Stomach smooth muscle (tissue), 2 donors: ENCODE data around the gene SF3B6.
"Not testable (repeated sequence)": the region's sequence is repeated elsewhere in the genome, so short reads cannot be mapped to it uniquely, and the experiment has no call there.

ENCODE experiments used
- H3K27ac ChIP-seq: one replicate; pipeline ENCODE4 v1.7.0; 2013; ENCODE audit warnings: mild to moderate bottlenecking, low read length, inconsistent platforms
- H3K27me3 ChIP-seq, 2 donors: one replicate each; pipeline ENCODE4 v1.7.0; 2013; ENCODE audit warnings: low read length in 2 of 2; ENCODE audit not compliant: insufficient read depth in 2 of 2, control insufficient read depth in 1 of 2
- H3K36me3 ChIP-seq, 2 donors: one replicate each; pipeline ENCODE4 v1.7.0; 2013; ENCODE audit warnings: low read length in 2 of 2; ENCODE audit not compliant: control insufficient read depth in 2 of 2, insufficient read depth in 2 of 2
- H3K4me1 ChIP-seq: one replicate; pipeline ENCODE4 v1.7.0; 2013; ENCODE audit warnings: low read length; ENCODE audit not compliant: control insufficient read depth, insufficient read depth
- H3K4me3 ChIP-seq, 2 donors: one replicate each; pipeline ENCODE4 v1.7.0; 2013; ENCODE audit warnings: low read length in 2 of 2
- H3K9ac ChIP-seq, 2 donors: one replicate each; pipeline ENCODE4 v1.7.0; 2013; ENCODE audit warnings: low read length in 2 of 2, mild to moderate bottlenecking in 1 of 2
- H3K9me3 ChIP-seq, 2 donors: one replicate each; pipeline ENCODE4 v1.7.0; 2013; ENCODE audit warnings: low read length in 2 of 2; ENCODE audit not compliant: control insufficient read depth in 2 of 2
- donor health status: healthy.
- donor health status: Pancreatic carcinoma.

Gene SF3B6

DNA sequence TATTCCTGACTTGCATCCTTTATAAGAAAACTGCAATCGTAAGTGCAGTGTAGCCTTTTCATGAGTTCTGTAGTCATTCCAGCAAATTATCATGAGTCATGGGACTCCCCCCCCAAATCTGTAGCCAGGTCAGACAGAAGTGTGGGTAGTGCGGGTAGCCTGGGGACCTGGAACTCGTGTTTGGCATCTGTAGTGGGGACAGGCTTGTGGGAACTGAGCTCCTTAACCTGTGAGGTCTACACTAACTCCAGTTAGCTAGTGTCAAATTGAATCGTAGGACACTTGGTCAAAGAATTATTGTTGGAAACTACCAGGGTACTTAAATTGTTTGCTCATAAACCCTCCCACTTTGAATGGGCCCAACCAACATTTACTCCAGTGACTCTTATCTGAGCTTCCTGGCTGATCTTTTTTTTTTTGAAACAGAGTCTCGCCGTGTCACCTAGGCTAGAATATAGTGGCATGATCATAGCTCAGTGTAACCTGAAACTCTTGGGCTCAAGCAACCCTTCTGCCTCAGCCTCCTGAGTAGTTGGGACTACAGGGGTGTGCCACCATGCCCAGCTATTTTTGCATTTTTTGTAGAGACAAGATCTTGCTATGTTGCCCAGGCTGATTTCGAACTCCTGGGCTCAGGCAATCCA is 34.7 kb upstream of the SF3B6 start:
- H3K9me3 ChIP-seq: no peaks in the 10 kb centered on the region
- H3K27me3 ChIP-seq: no peaks in the 10 kb centered on the region
- H3K4me1 ChIP-seq: no peaks in the 10 kb centered on the region
- no peak overlapping the region for H3K27ac ChIP-seq
- H3K4me3 ChIP-seq: no peak overlapping the region
- peaks cover 5 to 6% of the 10 kb centered on the region in 2 donors for H3K36me3 ChIP-seq
- H3K9ac ChIP-seq: no peak overlapping the region

DNA sequence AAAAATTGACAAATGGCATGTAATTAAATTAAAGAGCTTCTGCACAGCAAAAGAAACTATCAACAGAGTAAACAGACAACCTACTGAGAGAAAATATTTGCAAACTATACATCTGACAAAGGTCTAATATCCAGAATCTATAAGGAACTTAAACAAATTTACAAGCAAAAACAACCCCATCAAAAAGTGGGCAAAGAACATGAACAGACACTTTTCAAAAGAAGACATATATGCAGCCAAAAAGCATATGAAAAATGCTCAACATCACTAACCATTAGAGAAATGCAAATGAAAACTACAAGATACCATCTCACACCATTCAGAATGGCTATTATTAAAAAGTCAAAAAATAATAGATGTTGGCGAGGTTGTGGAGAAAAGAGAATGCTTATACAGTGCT is 33.3 kb upstream of the SF3B6 start:
- H3K9ac ChIP-seq, H3K4me1 ChIP-seq, H3K36me3 ChIP-seq, H3K9me3 ChIP-seq, H3K27ac ChIP-seq, H3K27me3 ChIP-seq, H3K4me3 ChIP-seq: not testable (repeated sequence)

DNA sequence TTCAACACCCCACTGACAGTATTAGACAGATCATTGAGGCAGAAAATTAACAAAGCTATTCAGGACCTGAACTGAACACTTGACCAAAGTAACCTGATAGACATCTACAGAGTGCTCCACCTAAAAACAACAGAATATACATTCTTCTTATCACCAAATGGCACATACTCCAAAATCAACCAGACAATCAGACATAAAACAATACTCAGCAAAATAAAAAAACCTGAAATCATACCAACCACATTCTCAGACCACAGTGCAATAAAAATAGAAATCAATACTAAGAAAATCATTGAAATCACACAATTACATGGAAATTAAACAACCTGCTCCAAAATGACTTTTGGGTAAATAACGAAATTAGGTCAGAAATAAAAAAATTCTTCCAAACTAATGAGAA is 31.2 kb upstream of the SF3B6 start:
- Histone ChIP-seq H3K9ac (no peak overlapping the region), H3K4me3 (no peak overlapping the region), H3K27ac (no peak overlapping the region), H3K4me1 (peaks cover 7% of the 10 kb centered on the region), H3K27me3 (no peaks in the 10 kb centered on the region), H3K36me3 (peaks cover 0 to 5% of the 10 kb centered on the region in 2 donors), H3K9me3 (no peaks in the 10 kb centered on the region)

DNA sequence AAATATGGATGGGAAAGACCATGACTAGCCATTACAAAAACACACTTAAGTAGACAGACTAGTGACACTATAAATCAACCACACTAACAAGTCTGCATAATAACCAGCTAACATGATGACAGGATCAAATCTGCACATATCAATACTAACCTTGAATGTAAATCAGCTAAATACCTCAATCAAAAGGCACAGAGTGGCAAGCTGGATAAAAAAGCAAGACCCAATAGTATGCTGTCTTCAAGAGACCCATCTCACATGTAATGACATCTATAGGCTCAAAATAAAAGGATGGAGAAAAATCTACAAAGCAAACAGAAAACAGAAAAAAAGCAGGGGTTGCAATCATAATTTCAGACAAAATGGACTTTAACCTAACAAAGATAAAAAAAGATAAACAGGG is 30.7 kb upstream of the SF3B6 start:
- Histone ChIP-seq H3K27ac (no peak overlapping the region), H3K36me3 (peaks cover 0 to 5% of the 10 kb centered on the region in 2 donors), H3K9ac (no peak overlapping the region), H3K4me3 (no peak overlapping the region), H3K9me3 (no peaks in the 10 kb centered on the region), H3K4me1 (peaks cover 7% of the 10 kb centered on the region), H3K27me3 (no peaks in the 10 kb centered on the region)

DNA sequence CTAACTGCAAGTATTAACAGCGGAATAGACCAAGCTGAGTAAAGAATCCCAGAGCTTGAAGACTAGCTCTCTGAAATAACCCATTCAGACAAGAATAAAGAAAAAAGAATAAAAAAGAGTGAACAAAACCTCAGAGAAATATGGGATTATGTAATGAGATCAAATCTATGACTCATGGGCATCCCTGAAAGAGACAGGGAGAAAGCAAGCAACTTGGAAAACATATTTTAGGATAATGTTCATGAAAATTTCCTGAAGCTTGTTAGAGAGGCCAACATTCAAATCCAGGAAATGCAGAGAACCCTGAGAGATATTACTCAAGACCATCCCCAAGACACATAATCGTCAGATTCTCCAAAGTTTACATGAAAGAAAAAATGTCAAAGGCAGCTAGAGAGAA is 29.7 kb upstream of the SF3B6 start:
- Histone ChIP-seq H3K9me3 (no peaks in the 10 kb centered on the region), H3K4me3 (no peak overlapping the region), H3K36me3 (peaks cover 0 to 5% of the 10 kb centered on the region in 2 donors)

DNA sequence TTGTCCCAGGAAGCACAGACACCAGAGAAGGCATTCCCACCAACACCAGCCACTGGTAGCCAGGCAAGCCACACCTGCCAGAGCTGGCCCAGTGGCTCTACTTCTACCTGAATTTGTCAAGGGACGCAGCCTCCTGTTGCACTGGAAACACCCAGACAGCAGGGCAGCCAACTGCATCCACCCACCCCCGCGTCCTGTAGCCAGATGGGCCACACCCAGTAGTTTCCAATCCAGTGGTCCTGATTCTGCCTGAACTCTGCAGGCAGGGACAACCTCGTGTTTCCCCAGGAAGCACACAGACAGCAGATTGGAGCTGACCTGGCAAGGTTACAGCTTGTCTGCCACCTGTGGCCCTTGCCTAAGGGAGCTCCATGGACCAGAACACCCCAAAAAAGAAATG is 28.8 kb upstream of the SF3B6 start:
- Histone ChIP-seq H3K27me3 (no peaks in the 10 kb centered on the region), H3K27ac (no peak overlapping the region), H3K9ac (no peak overlapping the region), H3K4me3 (no peak overlapping the region), H3K4me1 (peaks cover 7% of the 10 kb centered on the region), H3K36me3 (peaks cover 0 to 5% of the 10 kb centered on the region in 2 donors), H3K9me3 (no peaks in the 10 kb centered on the region)

More for the DNA sequence above, 29.7 kb upstream of the SF3B6 start:
- Histone ChIP-seq H3K27me3 (no peaks in the 10 kb centered on the region), H3K9ac (no peak overlapping the region), H3K27ac (no peak overlapping the region), H3K4me1 (peaks cover 7% of the 10 kb centered on the region)

DNA sequence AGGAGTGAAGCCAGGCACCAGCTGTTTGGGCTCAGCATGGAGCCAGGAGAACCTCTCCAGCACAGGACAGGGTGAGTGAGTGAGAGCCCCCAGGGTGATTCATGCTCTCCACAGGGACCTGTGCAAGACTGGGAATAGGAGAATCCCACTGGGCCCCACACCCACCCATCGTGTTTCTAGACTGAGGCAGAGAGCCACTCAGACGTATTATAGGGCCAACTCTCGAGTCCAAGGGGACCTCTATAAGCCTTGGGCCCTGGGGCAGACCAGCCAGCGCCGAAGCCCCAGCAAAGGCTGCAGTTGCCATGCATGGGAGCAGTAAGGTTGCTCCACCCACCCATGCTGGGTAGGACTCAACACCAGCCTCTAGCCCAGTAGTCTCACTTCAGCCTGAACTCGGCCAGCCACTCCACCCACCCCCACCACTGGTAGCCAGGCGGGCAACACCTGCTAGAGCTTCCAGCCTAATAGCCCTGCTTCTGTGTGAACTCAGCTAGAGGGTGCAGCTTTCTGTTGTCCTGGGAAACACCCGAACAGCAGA is 28.1 kb upstream of the SF3B6 start:
- Histone ChIP-seq H3K27ac (no peak overlapping the region), H3K4me3 (no peak overlapping the region), H3K4me1 (peaks cover 7% of the 10 kb centered on the region), H3K27me3 (no peaks in the 10 kb centered on the region), H3K9ac (no peak overlapping the region), H3K36me3 (peaks cover 0 to 5% of the 10 kb centered on the region in 2 donors), H3K9me3 (no peaks in the 10 kb centered on the region)

DNA sequence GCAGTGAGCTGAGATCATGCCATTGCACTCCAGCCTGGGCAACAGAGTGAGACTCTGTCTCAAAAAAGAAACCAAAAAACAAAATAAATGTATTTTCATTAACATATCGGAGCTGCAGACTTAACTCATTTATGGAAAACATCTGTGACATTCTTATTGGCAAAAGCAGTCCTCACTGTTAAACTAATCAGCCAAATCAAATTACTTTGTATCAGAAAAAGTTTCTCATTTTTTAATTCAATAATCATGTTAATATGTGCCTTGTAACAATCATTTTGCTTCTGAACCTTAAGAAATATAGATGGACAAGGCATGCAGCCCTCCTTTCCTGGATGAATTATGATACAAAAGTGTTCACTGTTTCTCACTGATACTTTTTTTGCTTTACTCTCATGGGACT is 26.6 kb upstream of the SF3B6 start:
- no peak overlapping the region for H3K4me3 ChIP-seq

DNA sequence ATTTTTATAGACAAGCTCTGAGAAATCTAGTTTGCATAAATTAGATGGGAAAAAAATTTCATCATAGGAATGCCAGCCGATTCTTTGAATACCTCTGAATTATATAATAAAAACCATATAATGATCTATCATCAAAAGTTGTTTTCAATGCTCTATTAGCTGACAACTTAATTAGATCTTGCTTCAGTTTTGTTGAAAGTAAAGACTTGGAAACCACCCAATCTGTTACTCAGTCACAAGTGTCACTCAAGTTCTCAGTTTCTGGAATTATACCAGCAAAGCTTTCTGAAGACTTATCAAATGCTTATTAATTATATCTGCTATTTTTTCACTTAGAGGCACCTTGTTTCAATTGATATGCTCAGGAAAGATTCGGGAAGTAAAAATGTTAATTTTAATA is 25.9 kb upstream of the SF3B6 start:
- Histone ChIP-seq H3K4me1 (peaks cover 7% of the 10 kb centered on the region), H3K36me3 (peaks cover 0 to 5% of the 10 kb centered on the region in 2 donors), H3K9me3 (no peaks in the 10 kb centered on the region), H3K27me3 (no peaks in the 10 kb centered on the region), H3K9ac (no peak overlapping the region), H3K27ac (no peak overlapping the region), H3K4me3 (no peak overlapping the region)

More for the DNA sequence above, 26.6 kb upstream of the SF3B6 start:
- Histone ChIP-seq H3K9me3 (no peaks in the 10 kb centered on the region), H3K27ac (no peak overlapping the region), H3K27me3 (no peaks in the 10 kb centered on the region), H3K9ac (no peak overlapping the region), H3K4me1 (peaks cover 7% of the 10 kb centered on the region), H3K36me3 (peaks cover 0 to 5% of the 10 kb centered on the region in 2 donors)

DNA sequence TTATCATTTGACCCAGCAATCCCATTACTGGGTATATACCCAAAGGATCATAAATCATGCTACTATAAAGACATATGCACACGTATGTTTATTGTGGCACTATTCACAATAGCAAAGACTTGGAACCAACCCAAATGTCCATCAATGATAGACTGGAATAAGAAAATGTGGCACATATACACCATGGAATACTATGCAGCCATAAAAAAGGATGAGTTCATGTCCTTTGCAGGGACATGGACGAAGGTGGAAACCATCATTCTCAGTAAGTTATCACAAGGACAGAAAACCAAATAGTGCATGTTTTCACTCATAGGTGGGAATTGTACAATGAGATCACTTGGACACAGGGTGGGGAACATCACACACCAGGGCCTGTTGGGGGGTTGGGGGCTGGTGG is 24.6 kb upstream of the SF3B6 start:
- H3K4me3 ChIP-seq, H3K27me3 ChIP-seq, H3K9me3 ChIP-seq, H3K27ac ChIP-seq, H3K36me3 ChIP-seq, H3K4me1 ChIP-seq, H3K9ac ChIP-seq: not testable (repeated sequence)

DNA sequence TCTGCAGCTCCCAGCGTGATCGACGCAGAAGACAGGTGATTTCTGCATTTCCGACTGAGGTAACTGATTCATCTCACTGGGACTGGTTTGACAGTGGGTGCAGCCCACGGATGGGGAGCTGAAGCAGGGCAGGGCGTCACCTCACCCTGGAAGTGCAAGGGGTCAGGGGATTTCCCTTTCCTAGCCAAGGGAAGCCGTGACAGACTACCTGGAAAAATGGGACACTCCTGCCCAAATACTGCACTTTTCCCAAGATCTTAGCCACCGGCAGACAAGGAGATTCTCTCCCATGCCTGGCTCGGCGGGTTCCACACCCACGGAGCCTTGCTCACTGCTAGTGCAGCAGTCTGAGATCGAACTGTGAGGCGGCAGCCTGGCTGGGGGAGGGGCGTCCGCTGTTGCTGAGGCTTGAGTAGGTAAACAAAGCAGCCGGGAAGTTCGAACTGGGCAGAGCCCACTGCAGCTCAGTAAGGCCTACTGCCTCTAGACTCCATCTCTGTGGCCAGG is 19.1 kb upstream of the SF3B6 start:
- not testable (repeated sequence) for H3K9ac ChIP-seq, H3K4me1 ChIP-seq, H3K4me3 ChIP-seq, H3K27ac ChIP-seq, H3K36me3 ChIP-seq, H3K9me3 ChIP-seq, H3K27me3 ChIP-seq
